ENCODE measurements around the gene SRRM3. TPM values are rescaled to one million over a fixed set of nuclear protein-coding genes. Genes with fewer than 3 reads are reported as not detected.
"Not testable (repeated sequence)": the region's sequence is repeated elsewhere in the genome, so short reads cannot be mapped to it uniquely, and the experiment has no call there.

The SRRM3 gene
- total RNA-seq, 2 donors from 2014 or later: 0.92 to 0.95 TPM

DNA sequence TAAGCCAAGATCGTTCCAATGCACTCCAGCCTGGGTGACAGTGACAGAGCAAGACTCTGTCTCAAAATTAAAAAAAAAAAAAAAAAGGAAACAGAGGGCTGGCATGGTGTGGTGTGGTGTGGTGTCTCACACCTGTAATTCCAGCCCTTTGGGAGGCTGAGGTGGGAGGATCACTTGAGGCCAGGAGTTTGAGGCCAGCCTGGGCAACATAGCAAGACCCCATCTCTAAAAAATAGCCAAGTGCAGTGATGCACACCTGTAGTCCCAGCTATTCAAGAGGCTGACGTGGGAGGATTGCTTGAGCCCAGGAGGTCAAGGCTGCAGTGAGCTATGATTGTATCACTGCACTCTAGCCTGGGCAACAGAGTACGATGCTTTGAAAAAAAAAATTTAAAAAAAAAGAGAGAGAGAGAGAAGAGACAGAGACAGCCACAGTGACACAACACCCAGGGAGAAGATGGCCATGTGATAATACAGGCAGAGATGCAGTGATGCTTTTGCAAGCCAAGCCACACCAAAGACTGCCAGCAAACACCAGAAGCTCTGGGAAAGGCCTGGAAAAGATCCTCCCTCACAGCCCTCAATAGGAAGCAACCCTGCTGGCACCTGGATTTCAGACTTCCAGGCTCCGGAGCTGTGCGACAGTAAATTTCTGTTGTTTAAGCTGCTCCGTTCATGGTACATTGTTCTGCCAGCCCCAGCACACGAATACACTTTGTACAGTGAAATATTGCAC is 19.3 kb upstream of the SRRM3 start:
- intact Hi-C loops (cut with DNase I, micrococcal nuclease): no loop called here
- ATAC-seq (no peak), DNase-seq (no peak)

DNA sequence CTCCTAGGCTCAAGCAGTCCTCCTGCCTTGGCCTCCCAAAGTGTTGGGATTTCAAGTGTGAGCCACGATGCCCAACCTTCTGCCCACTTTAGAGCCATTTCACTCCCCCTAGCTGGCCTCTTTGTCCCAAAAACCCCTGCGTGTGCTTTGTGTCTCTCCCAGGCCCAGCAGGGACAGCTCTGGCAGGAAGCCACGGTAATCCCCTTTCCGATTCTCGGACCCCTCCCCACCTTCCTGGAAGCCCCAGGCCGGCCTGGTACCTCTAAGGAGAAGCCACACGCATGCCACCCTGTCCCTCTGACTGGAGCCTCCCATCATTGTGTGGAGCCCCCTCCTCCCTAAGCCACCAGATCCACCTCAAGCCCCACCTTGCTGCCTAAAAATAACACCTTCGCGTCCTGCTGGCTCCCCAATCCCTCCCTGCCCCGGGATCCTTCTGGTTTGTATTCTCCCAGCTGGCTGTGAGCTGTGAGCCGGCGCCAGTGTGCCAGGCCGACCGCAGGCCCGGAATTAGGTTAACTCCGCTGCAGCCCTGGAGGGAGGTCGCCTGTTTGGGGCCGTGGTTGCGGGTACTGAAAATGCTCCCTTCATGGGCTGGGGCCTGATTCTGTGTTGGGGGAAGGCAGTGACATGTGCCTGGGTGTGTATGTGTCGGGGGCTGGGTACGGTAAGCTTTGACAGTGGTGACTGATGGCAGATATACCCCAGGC is 16.4 kb upstream of the SRRM3 start:
- intact Hi-C loops (cut with DNase I, micrococcal nuclease): loop anchor here in 1 of 2 donors (5.0 kb wide), 1 partner anchor 87 kb away; no protein-coding TSS in a partner anchor
- ATAC-seq (no peak), DNase-seq (no peak)

DNA sequence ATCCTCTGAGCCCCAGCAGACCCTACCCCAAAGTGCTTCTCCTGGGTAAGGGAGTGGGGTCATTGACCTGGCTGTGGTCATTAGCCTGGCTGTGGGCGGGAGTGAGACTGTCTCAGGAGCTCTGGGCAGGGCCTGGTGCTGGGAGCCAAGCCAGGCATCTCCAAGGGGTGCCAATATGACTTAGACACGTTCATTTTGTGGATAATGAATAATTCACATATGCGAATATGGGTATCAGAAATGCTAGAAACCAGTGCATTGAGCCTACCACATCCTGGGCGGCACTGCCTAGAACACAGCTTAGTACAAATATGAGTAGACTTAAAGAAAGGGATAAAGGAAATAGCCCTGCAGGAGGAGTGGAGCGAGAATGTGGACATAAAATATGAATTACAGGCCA is 14.4 kb upstream of the SRRM3 start:
- ATAC-seq: no peak
- intact Hi-C loops (cut with DNase I, micrococcal nuclease): loop anchor here in 1 of 2 donors (5.0 kb wide), 1 partner anchor 85 kb away; no protein-coding TSS in a partner anchor
- no peak for DNase-seq

DNA sequence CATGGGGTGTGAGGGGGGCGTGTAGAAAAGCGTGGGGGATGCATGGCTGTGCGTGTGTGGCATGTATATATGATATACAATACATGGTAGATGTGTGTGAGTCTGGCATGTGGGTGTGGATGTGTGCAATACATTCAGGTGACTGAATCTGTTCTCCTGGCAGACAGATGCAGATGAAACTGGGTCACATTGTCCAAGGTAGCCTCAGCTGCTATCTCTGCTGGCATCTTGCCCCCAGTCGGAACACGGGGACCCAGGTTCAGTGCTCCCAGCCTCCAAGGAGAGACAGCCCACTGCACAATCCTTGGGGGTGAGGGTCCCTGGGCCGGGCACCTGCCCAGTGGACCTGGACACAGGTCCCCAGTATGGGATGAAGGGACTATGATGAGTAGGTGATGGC is 12.4 kb upstream of the SRRM3 start:
- ATAC-seq (no peak), DNase-seq (no peak)
- intact Hi-C loops (cut with DNase I, micrococcal nuclease): loop anchor here in 1 of 2 donors (5.0 kb wide), 1 partner anchor 83 kb away; no protein-coding TSS in a partner anchor

DNA sequence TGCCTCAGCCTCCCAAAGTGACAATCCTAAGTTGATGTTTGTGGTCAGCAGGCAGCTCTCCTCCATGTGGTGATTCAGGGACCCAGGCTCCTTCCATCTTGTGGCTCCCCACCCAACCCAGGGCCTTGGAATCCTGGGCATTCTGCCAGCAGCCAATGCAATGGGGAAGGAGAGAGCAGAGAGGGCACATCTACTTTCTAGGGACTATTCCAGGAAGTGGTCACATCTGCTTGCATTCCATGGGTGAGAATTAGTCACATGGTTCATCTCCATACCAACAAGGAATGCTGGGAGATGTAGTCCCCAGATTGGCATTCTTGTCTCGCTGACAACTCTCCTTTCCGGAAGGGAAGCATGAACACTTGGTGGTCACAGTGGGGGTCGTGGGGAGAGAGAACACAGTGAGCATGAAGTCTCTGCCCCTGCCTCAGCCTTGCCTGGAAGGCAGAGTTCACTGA is 9.9 kb upstream of the SRRM3 start:
- DNase-seq (no peak), ATAC-seq (no peak)
- intact Hi-C loops (cut with DNase I, micrococcal nuclease): no loop called here

DNA sequence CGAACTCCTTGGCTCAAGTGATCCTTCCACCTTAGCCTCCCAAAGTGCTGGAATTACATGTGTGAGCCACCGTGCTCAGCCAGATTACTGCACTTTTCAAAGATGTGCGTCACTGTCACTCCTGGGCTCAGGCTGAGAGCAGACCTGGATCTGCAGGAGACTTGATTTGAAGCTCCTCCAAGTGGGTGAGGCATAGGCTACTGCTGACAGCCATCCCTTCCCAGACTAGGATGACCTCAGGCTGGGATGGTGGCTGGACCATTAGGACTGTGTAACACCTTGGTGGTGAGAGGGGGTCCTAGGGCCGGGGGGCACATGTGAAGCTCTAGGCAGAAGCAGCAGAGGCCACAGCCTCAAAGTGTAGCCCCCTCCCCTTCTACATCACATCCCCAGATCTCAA is 8.2 kb upstream of the SRRM3 start:
- DNase-seq: no peak
- intact Hi-C loops (cut with DNase I, micrococcal nuclease): no loop called here
- no peak for ATAC-seq

DNA sequence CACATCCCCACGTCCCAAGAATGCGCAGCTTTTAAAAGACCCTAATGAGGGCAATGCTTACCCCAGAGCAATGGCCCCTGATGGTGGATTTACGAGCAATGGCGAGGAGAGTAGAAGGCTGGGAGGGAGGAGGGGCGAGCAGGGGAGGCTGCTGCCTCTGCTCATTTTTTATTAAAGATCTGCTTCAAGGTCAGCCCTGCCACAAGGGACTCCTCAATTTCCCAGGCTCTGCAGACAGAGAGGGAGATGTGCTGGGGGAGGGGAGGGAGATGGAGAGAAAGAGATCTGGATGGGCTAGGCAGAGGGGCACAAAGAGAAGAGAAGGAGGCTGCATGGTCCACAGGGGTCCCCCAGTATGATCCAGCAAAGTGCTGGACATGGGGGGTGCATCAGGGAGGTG is 7.8 kb upstream of the SRRM3 start:
- intact Hi-C loops (cut with DNase I, micrococcal nuclease): no loop called here
- no peak for ATAC-seq

DNA sequence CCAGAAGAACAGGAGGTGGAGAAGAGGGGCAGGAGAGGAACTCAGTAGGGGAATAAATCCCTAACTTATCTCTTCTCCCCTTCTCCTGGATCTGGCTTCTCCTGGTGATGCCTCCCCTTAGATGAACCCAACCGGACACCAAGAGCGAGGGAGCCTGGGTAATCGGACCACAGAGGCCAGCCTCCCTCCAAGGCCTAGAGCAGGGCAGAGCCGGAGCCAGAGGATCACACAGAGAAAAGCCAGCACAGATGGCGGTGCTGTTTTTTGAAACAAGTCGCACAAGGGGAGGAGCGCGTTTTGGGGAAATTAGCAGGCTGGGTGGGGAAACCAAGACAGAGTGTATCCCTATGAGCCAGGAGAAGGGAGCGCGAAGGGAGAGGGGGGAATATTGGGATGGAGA is 4.9 kb upstream of the SRRM3 start:
- intact Hi-C loops (cut with DNase I, micrococcal nuclease): no loop called here
- no peak for DNase-seq
- ATAC-seq: no peak

More for the DNA sequence above, 7.8 kb upstream of the SRRM3 start:
- DNase-seq: no peak

DNA sequence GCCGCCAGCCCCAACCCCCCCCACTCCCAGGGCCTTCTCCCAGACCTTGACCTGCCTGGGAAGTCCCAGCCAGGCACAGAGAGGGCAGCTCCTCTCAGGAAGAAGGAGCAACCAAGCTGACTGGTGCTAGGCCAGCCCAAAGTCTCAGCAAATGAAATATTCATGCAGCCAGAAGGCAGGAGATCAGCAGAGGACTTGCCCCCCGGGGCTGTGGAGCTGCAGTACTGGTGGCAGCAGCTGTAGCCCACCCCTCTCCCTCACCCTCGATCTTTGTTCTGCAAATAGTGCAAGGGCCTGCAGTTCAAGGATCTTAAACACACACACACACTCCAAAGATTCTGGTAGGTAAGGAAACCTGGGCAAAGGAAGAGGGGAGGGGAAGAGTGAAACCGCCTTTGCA is 3.5 kb upstream of the SRRM3 start:
- intact Hi-C loops (cut with DNase I, micrococcal nuclease): no loop called here
- ATAC-seq (no peak), DNase-seq (no peak)

DNA sequence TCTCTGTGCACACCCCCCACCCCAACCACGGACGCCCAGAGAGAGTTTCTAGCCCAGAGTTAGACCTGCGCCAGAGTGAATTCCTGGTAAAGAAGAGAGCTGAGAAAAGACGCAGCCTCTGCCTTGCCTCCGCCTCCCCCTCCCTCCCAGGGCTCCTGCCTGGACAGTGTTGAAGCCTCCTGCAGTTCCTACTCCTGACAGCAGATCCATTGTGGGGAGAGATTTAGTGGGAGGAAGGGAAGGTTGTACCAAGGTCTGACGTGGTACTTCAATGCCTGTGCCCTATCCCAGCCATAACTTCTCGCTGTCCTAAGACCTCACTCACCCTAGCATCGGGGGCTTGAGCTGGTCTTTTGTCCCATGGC is 952 bp downstream of the SRRM3 start:
- ATAC-seq (no peak), DNase-seq (no peak)
- intact Hi-C loops (cut with DNase I, micrococcal nuclease): no loop called here

DNA sequence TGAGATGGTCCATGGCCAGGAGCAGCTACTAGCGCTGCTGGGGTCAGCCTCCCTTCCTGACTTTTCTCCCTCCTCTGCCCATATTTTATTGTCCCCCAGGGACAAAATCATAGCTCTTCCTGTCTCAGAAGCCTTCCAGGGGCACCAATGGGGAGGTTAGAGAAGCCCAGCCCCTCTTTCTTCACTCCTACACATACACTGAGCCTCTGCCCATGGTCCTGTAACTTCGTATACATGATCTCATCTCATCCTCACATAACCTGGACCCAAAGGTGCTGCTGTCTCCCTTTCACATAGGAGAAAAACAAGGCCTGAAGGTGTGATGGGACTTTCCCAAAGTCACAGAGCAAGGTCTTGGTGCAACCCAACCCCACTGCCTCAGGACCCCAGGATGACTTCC is 2.5 kb downstream of the SRRM3 start:
- intact Hi-C loops (cut with DNase I, micrococcal nuclease): no loop called here
- DNase-seq: no peak
- no peak for ATAC-seq

DNA sequence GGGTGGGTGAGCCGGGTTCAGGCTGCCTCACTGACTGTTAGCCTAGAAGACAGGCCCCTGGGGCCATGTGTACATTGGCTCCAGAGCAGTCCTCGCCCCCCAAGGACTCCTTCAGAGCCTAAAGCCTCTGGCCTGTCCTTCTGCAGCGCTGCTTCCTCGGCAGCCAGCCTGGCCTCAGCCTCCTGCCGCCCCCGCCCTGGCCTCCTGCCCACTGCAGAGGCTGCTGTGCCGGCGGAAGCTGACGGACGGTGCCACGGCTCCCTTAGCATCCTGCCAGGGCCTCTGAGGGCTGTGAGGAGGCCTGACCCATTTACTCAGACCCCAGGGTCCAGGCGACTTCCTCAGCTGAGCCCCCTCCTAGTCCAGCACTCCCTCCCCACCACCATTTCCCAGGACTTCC is 4.9 kb downstream of the SRRM3 start:
- DNase-seq (no peak), ATAC-seq (no peak)
- intact Hi-C loops (cut with DNase I, micrococcal nuclease): no loop called here

DNA sequence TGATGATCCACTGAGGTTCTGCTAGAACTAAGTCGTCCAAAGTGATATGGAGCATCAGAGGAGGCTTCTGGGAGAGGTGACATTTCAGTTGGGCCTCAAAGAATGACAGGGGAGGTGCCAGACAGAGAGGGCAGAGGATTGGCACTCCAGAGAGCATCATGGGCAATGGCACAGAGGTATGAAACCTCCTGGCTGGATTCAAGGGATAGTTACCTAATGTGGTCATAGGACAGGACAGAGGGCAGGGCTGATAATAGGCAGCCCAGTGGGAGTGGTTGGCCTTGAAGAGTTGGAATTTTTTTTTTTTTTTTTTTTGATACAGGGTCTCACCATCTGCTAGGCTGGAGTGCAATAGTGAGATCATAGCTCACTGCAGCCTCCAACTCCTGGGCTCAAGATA is 7.6 kb downstream of the SRRM3 start:
- intact Hi-C loops (cut with DNase I, micrococcal nuclease): no loop called here
- DNase-seq (no peak), ATAC-seq (no peak)

DNA sequence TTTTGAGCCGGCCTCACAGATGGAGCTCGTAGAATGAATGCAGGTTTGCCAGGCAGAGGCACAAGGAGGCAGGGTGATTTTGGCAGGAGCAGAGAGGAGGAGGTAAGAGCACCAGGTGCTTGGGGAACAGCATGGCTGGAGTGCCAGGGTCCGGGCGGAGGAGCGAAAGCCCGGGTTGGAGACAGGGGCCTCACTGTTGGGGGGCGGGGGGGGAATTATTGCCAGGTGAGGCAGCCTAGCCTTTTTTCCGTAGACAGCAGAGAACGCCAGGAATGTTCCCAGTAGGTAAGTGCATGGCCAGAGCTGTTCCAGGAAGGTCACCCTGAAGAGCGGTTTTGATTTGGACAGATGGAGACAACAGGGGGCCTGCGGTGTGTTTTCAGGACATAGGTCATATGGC is 9.5 kb downstream of the SRRM3 start:
- ATAC-seq: no peak

DNA sequence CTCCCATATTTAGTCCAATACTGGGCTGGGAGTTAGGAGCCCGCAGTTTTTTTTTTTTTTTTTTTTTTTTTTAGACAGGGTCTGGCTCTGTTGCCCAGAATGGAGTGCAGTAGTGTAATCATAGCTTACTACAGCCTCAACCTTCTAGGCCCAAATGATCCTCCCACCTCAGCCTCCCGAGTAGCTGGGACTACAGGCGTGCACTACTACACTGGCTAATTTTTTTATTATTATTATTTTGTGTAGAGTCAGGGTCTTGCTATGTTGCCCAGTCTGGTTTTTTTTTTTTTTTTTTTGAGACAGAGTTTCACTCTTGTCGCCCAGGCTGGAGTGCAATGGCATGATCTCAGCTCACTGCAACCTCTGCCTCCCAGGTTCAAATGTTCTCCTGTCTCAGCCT is 13.7 kb downstream of the SRRM3 start:
- ATAC-seq; intact Hi-C loops (cut with DNase I, micrococcal nuclease); DNase-seq: not testable (repeated sequence)

More for the DNA sequence above, 9.5 kb downstream of the SRRM3 start:
- DNase-seq: no peak
- intact Hi-C loops (cut with DNase I, micrococcal nuclease): no loop called here

DNA sequence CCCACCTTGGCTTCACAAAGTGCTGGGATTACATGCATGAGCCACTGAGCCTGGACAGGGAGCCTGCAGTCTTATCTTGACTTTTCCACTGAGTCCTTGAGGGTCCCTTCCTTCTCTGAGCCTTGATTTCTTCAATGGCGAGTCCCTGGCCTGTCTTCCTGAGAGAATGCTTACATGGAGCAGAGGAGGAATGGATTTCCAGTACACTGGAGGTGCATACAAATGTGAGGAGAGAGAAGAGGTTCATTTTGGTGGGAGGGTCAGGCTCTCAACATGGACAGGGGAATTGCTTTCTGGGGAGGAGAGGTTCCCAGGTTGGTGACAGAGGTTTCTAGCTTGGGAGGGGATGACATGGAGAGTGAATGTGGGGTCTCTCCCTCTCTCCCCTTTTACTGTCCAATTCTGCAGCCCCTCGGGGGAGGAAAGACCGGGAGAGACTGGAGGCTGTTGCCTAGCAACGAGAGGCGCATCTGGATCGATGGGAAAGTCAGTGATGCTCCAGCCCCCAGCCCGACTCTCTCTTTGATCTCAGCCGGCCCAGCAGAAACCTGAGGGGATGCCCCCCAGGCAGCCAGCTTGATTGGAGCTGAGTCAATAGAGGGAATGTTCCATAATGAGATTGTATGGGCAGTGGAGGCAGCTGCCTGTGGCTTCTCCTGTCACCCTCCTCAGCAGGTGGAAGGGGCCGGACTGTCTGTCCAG is 14.8 kb downstream of the SRRM3 start:
- no peak for ATAC-seq
- intact Hi-C loops (cut with DNase I, micrococcal nuclease): no loop called here
- no peak for DNase-seq

DNA sequence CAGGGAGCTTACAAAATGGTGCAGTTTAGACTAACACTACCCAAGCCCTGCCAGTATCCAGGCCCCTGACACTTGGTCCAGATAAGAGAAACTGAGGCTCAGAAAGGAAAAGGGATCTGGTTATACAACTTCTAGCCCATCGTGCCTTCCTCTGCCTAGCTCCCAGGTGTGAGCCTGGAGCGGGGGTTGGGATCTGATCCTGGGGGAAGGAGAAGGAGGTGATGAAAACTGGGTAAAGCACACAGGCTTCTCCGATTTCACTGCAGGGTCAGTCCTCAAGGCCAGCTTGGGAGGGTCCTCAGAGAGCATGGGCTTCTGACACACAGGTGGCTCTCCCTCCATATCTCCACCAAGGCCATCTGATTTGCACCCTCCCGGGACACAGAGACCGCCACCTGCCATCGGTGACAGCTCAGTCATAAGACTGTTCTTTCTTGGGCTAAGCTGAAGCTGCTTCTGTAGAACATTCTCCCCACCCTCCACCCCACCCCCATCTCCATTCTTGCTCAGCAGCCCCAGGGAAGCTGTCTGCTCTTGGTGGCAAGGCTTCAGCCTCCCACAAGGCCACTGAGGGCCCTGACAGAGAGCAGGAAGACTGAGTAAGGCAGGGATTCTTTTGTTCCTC is 16.4 kb downstream of the SRRM3 start:
- intact Hi-C loops (cut with DNase I, micrococcal nuclease): no loop called here
- no peak for DNase-seq
- no peak for ATAC-seq

DNA sequence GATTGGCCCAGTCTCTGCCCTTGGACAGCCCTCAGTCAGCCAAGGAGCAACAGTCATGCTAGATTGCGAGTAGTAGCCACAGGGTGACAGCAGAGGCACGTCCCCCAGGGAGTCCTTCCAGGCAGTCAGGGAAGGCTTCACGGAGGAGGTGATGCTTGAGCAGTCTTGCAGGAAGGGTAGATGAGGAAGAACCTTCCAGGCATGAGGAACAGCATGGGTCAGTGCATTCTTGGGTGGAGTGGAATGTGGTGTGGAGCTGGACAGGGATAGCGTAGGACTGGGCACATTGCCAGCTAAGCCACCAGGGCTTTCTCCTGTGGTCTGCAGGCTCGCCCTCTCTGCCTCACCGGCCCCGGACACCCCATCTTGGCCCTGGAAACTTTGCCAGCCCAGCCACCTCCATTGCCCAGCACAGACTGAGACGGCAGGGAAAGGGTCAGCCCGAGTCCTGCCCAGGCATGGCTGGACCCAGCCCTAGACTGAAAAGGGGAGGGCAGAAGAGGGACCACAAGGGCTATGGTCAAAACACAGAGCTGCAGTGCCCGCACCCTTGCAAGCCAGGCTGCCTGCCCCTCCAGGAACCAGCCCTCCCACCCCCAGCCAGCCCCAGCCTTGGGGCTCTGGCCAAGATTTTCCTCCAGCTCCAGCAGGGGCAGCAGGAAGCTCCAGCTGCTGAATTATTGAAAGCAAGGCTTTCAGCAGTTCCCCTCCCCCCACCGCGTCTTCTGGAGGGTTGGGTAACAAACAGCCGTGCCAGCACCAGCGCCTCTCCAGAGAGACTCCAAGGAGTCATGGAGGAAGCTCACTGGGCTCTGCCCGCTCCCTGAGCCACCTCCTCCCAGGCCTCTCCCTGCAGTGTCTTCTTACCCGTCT is 18.7 kb downstream of the SRRM3 start:
- ATAC-seq: peak; percentile 26
- intact Hi-C loops (cut with DNase I, micrococcal nuclease): no loop called here
- DNase-seq: no peak

Data from left colon (tissue), 2 donors.